GM21367 (cell line): Measurements from ENCODE around the gene HAUS2.

Experiments used
- ATAC-seq: cut with Tn5 transposase; IDR thresholded peaks from one replicate; pipeline ENCODE4 v1.9.1; 2021; ENCODE audit not compliant: unreplicated experiment

HAUS2 gene

GRCh38 chr15:42605796-42606195, 57.2 kb downstream of the HAUS2 start:
- no peak for ATAC-seq

- no peak for ATAC-seq
Measured at GRCh38 chr15:42608110-42608531, 59.5 kb downstream of the HAUS2 start.

- no peak for ATAC-seq
Measured at GRCh38 chr15:42608752-42609488, 60.3 kb downstream of the HAUS2 start.

GRCh38 chr15:42611532-42611931, 62.9 kb downstream of the HAUS2 start:
- no peak for ATAC-seq

- ATAC-seq: no peak
Measured at GRCh38 chr15:42612367-42612912, 63.8 kb downstream of the HAUS2 start.

- ATAC-seq: no peak
Measured at GRCh38 chr15:42616107-42616506, 67.5 kb downstream of the HAUS2 start.
